HCT116 (cell line): Measurements from ENCODE around the gene CD3D. TPM values are rescaled to one million over a fixed set of nuclear protein-coding genes. Genes with fewer than 3 reads are reported as not detected.

ENCODE experiments used
- ATAC-seq: fragments of 200-7000 bp; cut with Tn5 transposase; 2 replicates; pipeline ENCODE4 v1.9.1; 2020; ENCODE audit warnings: mild to moderate bottlenecking, moderate library complexity
- BruUV-seq: library from RNA; stranded (reverse); fragments of 400-500 nt; replicated peaks from 2 replicates; lab custom pipeline; 2021; lab: Mats Ljungman, UMichigan
- CTCF ChIA-PET: fragments of 300-600 bp; sonication (Branson Sonifier 250); formaldehyde crosslinking; loops from one replicate; lab custom pipeline; 2021; ENCODE audit warnings: antibody characterized with exemption; lab: Charles Lee
- POLR2A ChIA-PET: fragments of 300-600, 350-600 bp; sonication (Branson Sonifier 250); formaldehyde crosslinking; loops from one replicate; lab custom pipeline; 2021; ENCODE audit warnings: antibody characterized with exemption; lab: Charles Lee
- RAD21 ChIA-PET, 2 experiments: fragments of 300-600 bp; sonication (Branson Sonifier 250); formaldehyde crosslinking; loops; one replicate each; lab custom pipeline; 2023; ENCODE audit warnings: low total read pairs in 2 of 2; ENCODE audit not compliant: uncharacterized antibody in 2 of 2, unreplicated experiment in 2 of 2, low non-redundant PET in 1 of 2; lab: Charles Lee
- DNase-seq: peaks from one replicate; pipeline ENCODE4 v3.0.0-alpha.2; 2010; ENCODE audit warnings: low read depth, low spot score
- H2AFZ ChIP-seq: fragments of 200-600 bp; shearing (Covaris generic), sonication (generic); 2 replicates; pipeline ENCODE4 v1.6.1; 2017; ENCODE audit warnings: low read depth, mixed run types, mixed read lengths, antibody characterized with exemption, low read length; ENCODE audit not compliant: poor library complexity, severe bottlenecking
- H3K27ac ChIP-seq: 2 replicates; pipeline ENCODE4 v1.5.1; 2012; ENCODE audit warnings: low read depth, low read length
- H3K27me3 ChIP-seq: fragments of 200-600 bp; sonication (generic); 2 replicates; pipeline ENCODE4 v1.6.1; 2016; ENCODE audit warnings: mixed run types, low read length, mixed read lengths; ENCODE audit not compliant: insufficient read depth
- H3K36me3 ChIP-seq, 2 experiments: fragments of 200-500 bp in 1 of 2; fragments of 200-600 bp in 1 of 2; sonication (Bioruptor generic) in 1 of 2; sonication (generic) in 1 of 2; 2 replicates each; pipeline versions ENCODE4 v1.5.1 to v1.6.1; 2014 to 2016; ENCODE audit warnings: low read length in 2 of 2, inconsistent platforms in 1 of 2, mixed read lengths in 1 of 2, mixed run types in 1 of 2; ENCODE audit not compliant: insufficient read depth in 2 of 2, control insufficient read depth in 1 of 2
- H3K4me1 ChIP-seq, 2 experiments: fragments of 200-600 bp in 1 of 2; sonication (generic) in 1 of 2; 2 replicates each; pipeline versions ENCODE4 v1.5.1 to v1.6.1; 2012 to 2017; ENCODE audit warnings: low read length in 2 of 2, inconsistent platforms in 1 of 2, mild to moderate bottlenecking in 1 of 2, mixed read lengths in 1 of 2, mixed run types in 1 of 2, moderate library complexity in 1 of 2; ENCODE audit not compliant: insufficient read depth in 2 of 2, control insufficient read depth in 1 of 2
- H3K4me2 ChIP-seq: fragments of 200-600 bp; sonication (generic); 2 replicates; pipeline ENCODE4 v1.6.1; 2017; ENCODE audit warnings: mixed run types, low read length, mixed read lengths
- H3K4me3 ChIP-seq, 2 experiments: fragments of 200-600 bp in 1 of 2; sonication (generic) in 1 of 2; replicated peaks in 1 of 2; 2 replicates each; pipeline ENCODE4 v1.5.1; 2011 to 2016; ENCODE audit warnings: low read length in 2 of 2, control low read depth in 1 of 2, low read depth in 1 of 2, mild to moderate bottlenecking in 1 of 2, mixed read lengths in 1 of 2, mixed run types in 1 of 2
- H3K79me2 ChIP-seq: fragments of 200-600 bp; sonication (generic); 2 replicates; pipeline ENCODE4 v1.6.1; 2017; ENCODE audit warnings: mild to moderate bottlenecking, mixed run types, low read length, moderate library complexity, mixed read lengths; ENCODE audit not compliant: insufficient read depth
- H3K9ac ChIP-seq: fragments of 200-600 bp; sonication (generic); 2 replicates; pipeline ENCODE4 v1.6.1; 2016; ENCODE audit warnings: low read length, mixed read lengths
- H3K9me2 ChIP-seq: fragments of 200-600 bp; sonication (generic), shearing (Covaris generic); 2 replicates; pipeline ENCODE4 v1.6.1; 2017; ENCODE audit warnings: mixed run types, mild to moderate bottlenecking, moderate library complexity; ENCODE audit not compliant: insufficient read depth
- H3K9me3 ChIP-seq, 2 experiments: fragments of 200-500 bp in 1 of 2; fragments of 200-600 bp in 1 of 2; sonication (Bioruptor generic) in 1 of 2; sonication (generic) in 1 of 2; 2 replicates each; pipeline ENCODE4 v1.6.1; 2014 to 2017; ENCODE audit warnings: low read length in 2 of 2, mixed read lengths in 2 of 2, inconsistent platforms in 1 of 2, low read depth in 1 of 2, mild to moderate bottlenecking in 1 of 2, mixed run types in 1 of 2, moderate library complexity in 1 of 2; ENCODE audit not compliant: control insufficient read depth in 1 of 2, insufficient read depth in 1 of 2
- H4K20me1 ChIP-seq: fragments of 200-600 bp; sonication (generic), shearing (Covaris generic); 2 replicates; pipeline ENCODE4 v1.6.1; 2017; ENCODE audit warnings: mixed run types, mild to moderate bottlenecking, moderate library complexity; ENCODE audit not compliant: insufficient read depth
- CBX3 ChIP-seq: IDR thresholded peaks from 2 replicates; pipeline ENCODE4 v1.6.1; 2012; ENCODE audit warnings: low read depth
- CEBPB ChIP-seq: IDR thresholded peaks from 2 replicates; pipeline ENCODE4 v1.6.1; 2012; ENCODE audit warnings: low read depth
- EGR1 ChIP-seq: IDR thresholded peaks from 2 replicates; pipeline ENCODE4 v1.6.1; 2012; ENCODE audit warnings: low read depth
- ELF1 ChIP-seq: IDR thresholded peaks from 2 replicates; pipeline ENCODE4 v1.6.1; 2012; ENCODE audit warnings: low read depth, borderline replicate concordance
- EZH2 ChIP-seq: fragments of 200-600 bp; sonication (generic); IDR thresholded peaks from 2 replicates; pipeline ENCODE4 v1.6.1; 2017; ENCODE audit warnings: antibody characterized with exemption, mixed run types
- JUND ChIP-seq: IDR thresholded peaks from 2 replicates; pipeline ENCODE4 v1.6.1; 2012
- MAX ChIP-seq: IDR thresholded peaks from 2 replicates; pipeline ENCODE4 v1.6.1; 2012
- POLR2AphosphoS5 ChIP-seq: IDR thresholded peaks from 2 replicates; pipeline ENCODE4 v1.6.1; 2011; ENCODE audit warnings: mild to moderate bottlenecking, low read depth, low read length, moderate library complexity
- RAD21 ChIP-seq: IDR thresholded peaks from 2 replicates; pipeline ENCODE4 v1.6.1; 2012; ENCODE audit warnings: low read depth, mild to moderate bottlenecking
- SIN3A ChIP-seq: IDR thresholded peaks from 2 replicates; pipeline ENCODE4 v1.6.1; 2012; ENCODE audit warnings: low read depth
- SP1 ChIP-seq: IDR thresholded peaks from 2 replicates; pipeline ENCODE4 v1.6.1; 2012; ENCODE audit warnings: low read depth
- TCF7L2 ChIP-seq: IDR thresholded peaks from 2 replicates; pipeline ENCODE4 v1.7.0; 2011; ENCODE audit warnings: borderline replicate concordance, inconsistent platforms; ENCODE audit not compliant: insufficient read depth, insufficient read length; ENCODE audit errors: extremely low read depth
- YY1 ChIP-seq: IDR thresholded peaks from 2 replicates; pipeline ENCODE4 v1.6.1; 2011; ENCODE audit warnings: low read length, low read depth, moderate library complexity, mild to moderate bottlenecking; ENCODE audit not compliant: insufficient replicate concordance; ENCODE audit errors: extremely low read depth
- ZNF274 ChIP-seq: fragments of 200-500 bp; sonication (Bioruptor generic); IDR thresholded peaks from 2 replicates; pipeline ENCODE4 v1.6.1; 2014; ENCODE audit warnings: mild to moderate bottlenecking, low read depth, low read length, inconsistent platforms
- intact Hi-C: fragments of 100-400 bp; cut with micrococcal nuclease; formaldehyde crosslinking; loops from 2 replicates; pipeline ENCODE4 v1.10.0; 2022
- total RNA-seq: library from RNA; stranded (reverse); gene quantifications from one replicate; pipeline ENCODE4 v1.2.1, GENCODE V29; 2021; ENCODE audit not compliant: unreplicated experiment

Gene CD3D
- total RNA-seq, 1 experiment from 2014 or later: 1.0 TPM

- H3K36me3 ChIP-seq: no peaks in the 10 kb centered on the region
- H3K4me3 ChIP-seq: no peak overlapping the region
- BruUV-seq: no TSS peak
- H3K4me2 ChIP-seq: no peak overlapping the region
- H3K4me1 ChIP-seq: peaks cover 0 to 4% of the 10 kb centered on the region in 2 experiments; a peak in 2 of 4 replicates
- no peak for TF ChIP-seq YY1
- no peak for TF ChIP-seq RAD21
- no peak for TF ChIP-seq TCF7L2
- no peak for TF ChIP-seq EZH2
- TF ChIP-seq JUND: no peak
- H3K27me3 ChIP-seq: no peaks in the 10 kb centered on the region; the same call in 1 of the 2 replicates
- H3K79me2 ChIP-seq: no peaks in the 10 kb centered on the region
- no peaks in the 10 kb centered on the region for H3K9me3 ChIP-seq
- ATAC-seq (no peak), DNase-seq (no peak)
- H3K9ac ChIP-seq: no peak overlapping the region
- intact Hi-C loops: no loop called here
- H4K20me1 ChIP-seq: no peaks in the 10 kb centered on the region
- H2AFZ ChIP-seq: no peak overlapping the region
- H3K27ac ChIP-seq: no peak overlapping the region
- POLR2A ChIA-PET: no interaction called here
- CTCF ChIA-PET: no interaction called here
- no peaks in the 10 kb centered on the region for H3K9me2 ChIP-seq
- RAD21 ChIA-PET: no interaction called here
Observed at GRCh38 chr11:118341815-118342489, 553 bp downstream of the CD3D start.

DNA sequence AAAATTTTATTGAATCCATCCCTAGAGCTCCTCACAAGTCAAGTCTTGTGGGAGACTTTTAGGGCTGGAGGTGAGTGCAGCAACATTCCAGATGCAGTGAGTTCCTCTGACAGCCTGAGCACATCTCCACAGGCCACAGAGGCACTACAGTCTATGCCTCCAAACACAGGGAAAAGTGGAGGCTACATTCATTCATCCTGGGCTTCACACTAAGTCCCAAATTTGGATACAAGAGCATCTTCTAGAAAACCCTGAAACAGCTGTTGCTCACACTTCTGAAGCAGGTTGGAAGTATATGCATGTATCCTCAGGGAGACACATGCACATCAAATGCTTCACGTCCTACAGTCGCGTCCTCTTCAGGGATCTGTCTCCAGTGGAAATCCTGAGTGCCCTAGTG is 1.2 kb downstream of the CD3D start:
- TF ChIP-seq SIN3A: no peak
- no peak for TF ChIP-seq EGR1
- TF ChIP-seq CBX3: no peak
- no peak for TF ChIP-seq YY1
- TF ChIP-seq POLR2AphosphoS5: no peak
- TF ChIP-seq EZH2: no peak
- no peak for TF ChIP-seq JUND
- TF ChIP-seq ELF1: no peak
- no peak for TF ChIP-seq ZNF274
- TF ChIP-seq MAX: no peak
- no peak for TF ChIP-seq SP1
- no peak for TF ChIP-seq TCF7L2
- TF ChIP-seq CEBPB: no peak
- H3K4me1 ChIP-seq: peaks cover 0 to 4% of the 10 kb centered on the region in 2 experiments; a peak in 2 of 4 replicates
- H3K9ac ChIP-seq: no peak overlapping the region
- H3K79me2 ChIP-seq: no peaks in the 10 kb centered on the region
- intact Hi-C loops: no loop called here
- ChIA-PET CTCF (no interaction called here), RAD21 (no interaction called here), POLR2A (no interaction called here)
- no peaks in the 10 kb centered on the region for H3K9me2 ChIP-seq
- H3K4me2 ChIP-seq: no peak overlapping the region
- H3K27me3 ChIP-seq: no peaks in the 10 kb centered on the region; the same call in 1 of the 2 replicates
- ATAC-seq: no peak
- H2AFZ ChIP-seq: no peak overlapping the region
- H3K9me3 ChIP-seq: no peaks in the 10 kb centered on the region
- no peaks in the 10 kb centered on the region for H4K20me1 ChIP-seq
- H3K36me3 ChIP-seq: no peaks in the 10 kb centered on the region
- no peak overlapping the region for H3K27ac ChIP-seq
- BruUV-seq: no TSS peak
- H3K4me3 ChIP-seq: no peak overlapping the region
- no peak for DNase-seq
